Measurements from ENCODE around the gene NACA2. TPM values are rescaled to one million over a fixed set of nuclear protein-coding genes. Genes with fewer than 3 reads are reported as not detected.

The NACA2 gene
- total RNA-seq, 1 experiment from 2014 or later = not detected

DNA sequence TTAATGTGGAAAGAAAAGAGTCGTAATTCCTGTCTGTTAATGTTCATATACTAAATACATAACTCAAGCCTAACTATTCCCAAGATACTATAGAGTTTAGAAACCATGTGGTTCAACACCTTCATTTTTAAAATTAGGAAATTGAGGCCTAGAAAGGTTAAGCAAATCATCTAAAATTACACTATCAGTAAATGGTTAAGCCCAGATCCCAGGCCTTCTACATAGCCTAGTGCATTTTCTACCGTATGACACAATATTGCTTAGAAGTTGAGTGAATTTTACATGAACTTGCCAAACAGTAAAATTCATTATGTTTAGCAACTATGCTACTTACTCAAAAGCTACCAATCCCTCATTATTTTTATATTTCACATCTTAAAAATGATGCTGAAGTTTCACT is 6.8 kb downstream of the NACA2 start:
- Histone ChIP-seq H3K27me3 (ENCODE audit: insufficient read depth, low read length) (no peaks in the 10 kb centered on the region), H2BK5ac (ENCODE audit: insufficient read length, low read length) (no peak overlapping the region), H3K4me2 (ENCODE audit: insufficient read depth, insufficient read length, low read length) (no peak overlapping the region), H3K4ac (ENCODE audit: low read depth, low read length) (no peak overlapping the region), H3K18ac (ENCODE audit: insufficient read length, low read depth, low read length) (no peak overlapping the region), H2BK12ac (ENCODE audit: insufficient read length, low read depth, low read length) (no peak overlapping the region), H2AK5ac (ENCODE audit: insufficient read length, low read length) (no peak overlapping the region), H2BK15ac (ENCODE audit: low read depth, low read length) (no peak overlapping the region), H3K79me1 (ENCODE audit: insufficient read depth, low read depth, low read length, poor library complexity, severe bottlenecking) (no peaks in the 10 kb centered on the region), H3K9ac (ENCODE audit: extremely low read depth, insufficient read length, low read length) (no peak overlapping the region), H3K79me2 (ENCODE audit: insufficient read depth, low read length) (no peaks in the 10 kb centered on the region), H2BK120ac (ENCODE audit: low read depth, low read length, poor library complexity, severe bottlenecking) (no peak overlapping the region), H4K91ac (ENCODE audit: insufficient read length, low read depth, low read length) (no peak overlapping the region), H3K27ac (ENCODE audit: insufficient read length, low read depth, low read length) (no peak overlapping the region), H3T11ph (ENCODE audit: low read length) (no peak overlapping the region), H3K23ac (ENCODE audit: insufficient read length, low read depth, low read length) (no peak overlapping the region), H3K23me2 (ENCODE audit: insufficient read length, low read depth, low read length, poor library complexity, severe bottlenecking) (no peaks in the 10 kb centered on the region), H4K8ac (replicated peaks; ENCODE audit: insufficient read length, low read depth, low read length) (no peak overlapping the region), H3K56ac (ENCODE audit: insufficient read length, low read depth, low read length) (no peak overlapping the region), H4K20me1 (ENCODE audit: control insufficient read depth, insufficient read depth, insufficient read length) (no peaks in the 10 kb centered on the region), H3K9me3 (ENCODE audit: control insufficient read depth, low read depth, low read length) (no peaks in the 10 kb centered on the region), H4K5ac (ENCODE audit: insufficient read length, low read depth, low read length) (no peak overlapping the region), H2BK20ac (ENCODE audit: low read depth, low read length, poor library complexity, severe bottlenecking) (no peak overlapping the region), H3K4me1 (ENCODE audit: insufficient read depth, low read length) (no peaks in the 10 kb centered on the region), H3K14ac (ENCODE audit: insufficient read depth, low read length) (no peak overlapping the region), H2AFZ (ENCODE audit: low read length) (no peak overlapping the region)
- no peaks in the 10 kb centered on the region for H3K36me3 Mint-ChIP-seq (ENCODE audit: insufficient read depth in 1 of 3, low read depth in 3 of 3)
- no peak overlapping the region for H3K27ac Mint-ChIP-seq
- H3K4me3 Mint-ChIP-seq = no peak overlapping the region
- H3K9me3 Mint-ChIP-seq = no peaks in the 10 kb centered on the region
- no CpG with 5 or more reads among the region's 2 CpGs for WGBS (ENCODE audit: extremely low coverage, insufficient read length, low lambda C conversion rate)
- TF ChIP-seq, protein P1, sequence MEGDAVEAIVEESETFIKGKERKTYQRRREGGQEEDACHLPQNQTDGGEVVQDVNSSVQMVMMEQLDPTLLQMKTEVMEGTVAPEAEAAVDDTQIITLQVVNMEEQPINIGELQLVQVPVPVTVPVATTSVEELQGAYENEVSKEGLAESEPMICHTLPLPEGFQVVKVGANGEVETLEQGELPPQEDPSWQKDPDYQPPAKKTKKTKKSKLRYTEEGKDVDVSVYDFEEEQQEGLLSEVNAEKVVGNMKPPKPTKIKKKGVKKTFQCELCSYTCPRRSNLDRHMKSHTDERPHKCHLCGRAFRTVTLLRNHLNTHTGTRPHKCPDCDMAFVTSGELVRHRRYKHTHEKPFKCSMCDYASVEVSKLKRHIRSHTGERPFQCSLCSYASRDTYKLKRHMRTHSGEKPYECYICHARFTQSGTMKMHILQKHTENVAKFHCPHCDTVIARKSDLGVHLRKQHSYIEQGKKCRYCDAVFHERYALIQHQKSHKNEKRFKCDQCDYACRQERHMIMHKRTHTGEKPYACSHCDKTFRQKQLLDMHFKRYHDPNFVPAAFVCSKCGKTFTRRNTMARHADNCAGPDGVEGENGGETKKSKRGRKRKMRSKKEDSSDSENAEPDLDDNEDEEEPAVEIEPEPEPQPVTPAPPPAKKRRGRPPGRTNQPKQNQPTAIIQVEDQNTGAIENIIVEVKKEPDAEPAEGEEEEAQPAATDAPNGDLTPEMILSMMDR (conservative IDR thresholded peaks at IDR 0.05) = no peak
- H3K27me3 Mint-ChIP-seq (ENCODE audit: low read depth) = no peaks in the 10 kb centered on the region; the same call in 1 of the 2 replicates
- H3K4me1 Mint-ChIP-seq = no peaks in the 10 kb centered on the region
- DNase-seq = no peak
